Naive thymus-derived CD8-positive, alpha-beta T cell (primary cell): ENCODE measurements around the gene SRCIN1. TPM values are rescaled to one million over a fixed set of nuclear protein-coding genes. Genes with fewer than 3 reads are reported as not detected.
"Not testable (repeated sequence)": the region's sequence is repeated elsewhere in the genome, so short reads cannot be mapped to it uniquely, and the experiment has no call there.

Experiments used
- ATAC-seq, 2 donors: fragments of 150-1000 bp; cut with Tn5 transposase in 1 of 2; sonication (Bioruptor Pico), chemical (Tn5 transposase) in 1 of 2; 1 replicate in 1 of 2; 2 replicates in 1 of 2; pipeline ENCODE4 v1.10.0; 2021; ENCODE audit warnings: mild to moderate bottlenecking in 2 of 2, moderate library complexity in 2 of 2
- POLR2A ChIA-PET: fragments of 350-600 bp; sonication (Branson Sonifier 250); formaldehyde crosslinking; loops from one replicate; lab custom pipeline; 2021; ENCODE audit warnings: antibody characterized with exemption; lab: Charles Lee
- DNase-seq, 10 donors: peaks; one replicate each; pipeline versions ENCODE4 v3.0.0 to v3.0.0-alpha.2; 2020 to 2022
- H3K27ac Mint-ChIP-seq, 10 donors: one replicate each; pipeline ENCODE4 v1.8.0; 2020 to 2022; ENCODE audit warnings: mild to moderate bottlenecking in 10 of 10, mixed read lengths in 10 of 10, moderate library complexity in 4 of 10, inconsistent platforms in 1 of 10
- H3K27me3 Mint-ChIP-seq, 5 donors: one replicate each; pipeline ENCODE4 v1.8.0; 2021 to 2022; ENCODE audit warnings: mixed read lengths in 5 of 5
- H3K36me3 Mint-ChIP-seq, 3 donors: one replicate each; pipeline ENCODE4 v1.8.0; 2020 to 2022; ENCODE audit warnings: mixed read lengths in 3 of 3, mild to moderate bottlenecking in 2 of 3, inconsistent platforms in 1 of 3
- H3K4me1 Mint-ChIP-seq, 4 donors: one replicate each; pipeline ENCODE4 v1.8.0; 2021 to 2022; ENCODE audit warnings: mixed read lengths in 4 of 4
- H3K4me3 Mint-ChIP-seq, 10 donors: one replicate each; pipeline ENCODE4 v1.8.0; 2020 to 2022; ENCODE audit warnings: mild to moderate bottlenecking in 10 of 10, mixed read lengths in 10 of 10, moderate library complexity in 6 of 10, inconsistent platforms in 1 of 10
- H3K9me3 Mint-ChIP-seq, 9 donors: one replicate each; pipeline ENCODE4 v1.8.0; 2020 to 2022; ENCODE audit warnings: mixed read lengths in 9 of 9, mild to moderate bottlenecking in 3 of 9, inconsistent platforms in 1 of 9, moderate library complexity in 1 of 9
- polyA plus RNA-seq, 3 donors: library from polyadenylated mRNA; unstranded; fragments of 300-500 nt; fragmentation: Illumina TruSeq; gene quantifications; one replicate each; pipeline ENCODE4 v1.2.3, GENCODE V29; 2021
- total RNA-seq, 8 experiments: library from RNA in 2 of 8; stranded (reverse) in 2 of 8; gene quantifications; one replicate each; pipeline ENCODE4 v1.2.3 and lab custom pipeline; 2021 to 2026

The SRCIN1 gene
- total and polyA plus RNA-seq, 5 experiments from 2014 or later, result 0.16 to 0.60 TPM; not detected in 3

- peaks cover 0 to 15% (median 4%) of the 10 kb centered on the region in 5 donors for H3K27me3 Mint-ChIP-seq
- H3K36me3 Mint-ChIP-seq, H3K9me3 Mint-ChIP-seq, H3K4me1 Mint-ChIP-seq, DNase-seq, POLR2A ChIA-PET, ATAC-seq, H3K27ac Mint-ChIP-seq: not testable (repeated sequence)
- H3K4me3 Mint-ChIP-seq, result peak overlapping the region in 1 of 10 donors; percentile 10
These were observed 123.6 kb downstream of the SRCIN1 start for GRCh38 chr17:38482039-38482699.

Other genes with a start within 250 kb of the SRCIN1 start
- not detected for gene ARHGAP23, start 177.5 kb downstream of the SRCIN1 start, total RNA-seq
- gene ARHGAP23, start 177.5 kb downstream of the SRCIN1 start, polyA plus RNA-seq, result under 1 TPM in 1 of 3 donors, not detected in 2; 0.18 TPM
- 1 to 10 TPM; 1.2 TPM for gene EPOP, start 69.0 kb upstream of the SRCIN1 start, total RNA-seq
- under 1 TPM in 2 of 3 donors, not detected in 1; 0.04 to 0.10 TPM for gene EPOP, start 69.0 kb upstream of the SRCIN1 start, polyA plus RNA-seq
- 100 to 1,000 TPM; 481 to 489 TPM for gene MLLT6, start 99.3 kb upstream of the SRCIN1 start, total RNA-seq
- gene MLLT6, start 99.3 kb upstream of the SRCIN1 start, polyA plus RNA-seq, result 10 to 100 TPM in 1 of 3 donors, 1 to 10 TPM in 2; 5.5 to 11.9 (median 8.3) TPM
- gene CISD3, start 124.4 kb upstream of the SRCIN1 start, total RNA-seq, result 10 to 100 TPM; 10.7 to 12.3 TPM
- gene CISD3, start 124.4 kb upstream of the SRCIN1 start, polyA plus RNA-seq, result 10 to 100 TPM; 40.5 to 63.3 (median 46.2) TPM
- not detected for gene PCGF2, start 142.4 kb upstream of the SRCIN1 start, total RNA-seq
- gene PCGF2, start 142.4 kb upstream of the SRCIN1 start, polyA plus RNA-seq, result under 1 TPM in 1 of 3 donors, not detected in 2; 0.08 TPM
- gene PSMB3, start 146.8 kb upstream of the SRCIN1 start, total RNA-seq, result 10 to 100 TPM; 94.1 to 96.4 TPM
- gene PSMB3, start 146.8 kb upstream of the SRCIN1 start, polyA plus RNA-seq, result 100 to 1,000 TPM; 338 to 361 (median 349) TPM
- 10 to 100 TPM; 58.2 to 64.2 TPM for gene PIP4K2B, start 193.6 kb upstream of the SRCIN1 start, total RNA-seq
- 10 to 100 TPM; 11.8 to 17.8 (median 16.5) TPM for gene PIP4K2B, start 193.6 kb upstream of the SRCIN1 start, polyA plus RNA-seq
- 10 to 100 TPM; 36.1 to 41.3 TPM for gene CWC25, start 219.4 kb upstream of the SRCIN1 start, total RNA-seq
- 1 to 10 TPM; 6.3 to 7.4 (median 6.4) TPM for gene CWC25, start 219.4 kb upstream of the SRCIN1 start, polyA plus RNA-seq
- 1,000 to 10,000 TPM; 1,755 to 1,793 TPM for gene RPL23, start 247.8 kb upstream of the SRCIN1 start, total RNA-seq
- 1,000 to 10,000 TPM; 1,506 to 1,897 (median 1,688) TPM for gene RPL23, start 247.8 kb upstream of the SRCIN1 start, polyA plus RNA-seq